Activated gamma-delta T cell treated with anti-CD3 and anti-CD28 coated beads, Interleukin-2, amount 50 U/mL, for 16 hours (primary cell): ENCODE data around the gene ADH7.
"Not testable (repeated sequence)": the region's sequence is repeated elsewhere in the genome, so short reads cannot be mapped to it uniquely, and the experiment has no call there.

Experiments
- DNase-seq: peaks from one replicate; pipeline ENCODE4 v3.0.0-alpha.2; 2020; ENCODE audit warnings: low read depth

Gene ADH7

GRCh38 chr4:99379571-99379970 is 55.6 kb downstream of the ADH7 start:
- DNase-seq, result no peak

DNA sequence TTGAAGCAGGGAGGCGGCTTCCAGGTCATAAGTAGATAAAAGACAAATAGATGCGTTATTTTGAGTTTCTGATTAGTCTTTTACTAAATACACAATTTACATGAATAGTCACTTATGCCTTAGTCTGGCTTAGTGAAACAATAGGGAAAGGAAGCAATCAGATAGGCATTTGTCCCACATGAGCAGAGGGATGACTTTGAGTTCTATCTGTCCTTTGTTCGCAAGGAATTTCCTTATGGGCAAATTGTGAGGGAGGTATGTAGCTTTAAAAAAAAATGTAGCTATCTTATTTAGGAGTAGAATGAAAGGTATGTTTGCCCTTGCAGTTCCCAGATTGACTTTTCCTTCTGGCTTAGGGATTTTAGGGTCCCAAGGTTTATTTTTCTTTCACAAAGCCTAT is 56.3 kb downstream of the ADH7 start:
- no peak for DNase-seq

- not testable (repeated sequence) for DNase-seq
These were observed 57.8 kb downstream of the ADH7 start for GRCh38 chr4:99377341-99377740.

GRCh38 chr4:99372464-99372863 is 62.7 kb downstream of the ADH7 start:
- not testable (repeated sequence) for DNase-seq

GRCh38 chr4:99367817-99368216 is 67.3 kb downstream of the ADH7 start:
- not testable (repeated sequence) for DNase-seq

DNA sequence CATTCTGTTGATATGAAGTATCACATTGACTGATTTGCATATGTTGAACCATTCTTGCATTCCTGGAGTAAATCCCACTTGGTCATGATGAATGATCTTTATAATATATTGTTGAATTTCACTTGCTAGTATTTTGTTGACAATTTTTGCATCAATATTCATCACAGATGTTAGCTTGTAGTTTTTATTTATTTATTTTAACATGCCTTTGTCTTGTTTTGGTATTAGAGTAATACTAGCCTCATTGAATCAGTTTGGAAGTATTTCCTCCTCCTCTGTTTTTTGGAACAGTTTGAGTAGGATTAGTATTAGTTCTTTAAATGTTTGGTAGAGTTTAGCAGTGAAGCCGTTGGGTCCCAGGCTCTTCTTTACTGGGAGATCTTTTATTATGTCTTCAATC is 68.7 kb downstream of the ADH7 start:
- DNase-seq, result no peak

DNA sequence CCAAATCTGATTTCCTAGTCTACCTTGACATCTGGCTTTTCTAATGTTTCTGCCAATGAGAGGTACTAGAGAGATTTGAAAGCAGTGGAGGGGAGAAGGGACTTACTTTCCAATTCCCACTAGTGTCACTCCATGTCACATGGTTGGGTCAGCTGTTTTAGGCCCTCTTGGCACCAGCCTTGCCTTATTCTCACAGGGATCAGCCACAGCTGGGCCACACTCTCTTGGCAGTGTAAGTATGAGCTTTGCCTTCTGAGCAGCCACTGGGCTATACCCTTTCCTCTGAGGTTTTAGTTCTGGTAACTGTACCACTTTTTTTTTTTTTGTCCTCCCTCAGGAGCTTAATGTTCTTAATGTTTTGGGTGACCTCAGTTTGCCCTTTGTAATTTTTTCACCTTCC is 72.4 kb downstream of the ADH7 start:
- no peak for DNase-seq
